Neural cell (in vitro differentiated cells): Measurements from ENCODE around the gene KBTBD3.

Experiments
- CTCF ChIP-seq: fragments of 450-650 bp; IDR thresholded peaks from 2 replicates; pipeline ENCODE4 v1.5.1; 2014; ENCODE audit warnings: antibody characterized with exemption, mild to moderate bottlenecking, moderate library complexity; ENCODE audit not compliant: poor library complexity, severe bottlenecking
- EP300 ChIP-seq: fragments of 450-650 bp; conservative IDR thresholded peaks from 2 replicates; pipeline ENCODE4 v1.6.1; 2014; ENCODE audit warnings: antibody characterized with exemption, mild to moderate bottlenecking, moderate library complexity; ENCODE audit not compliant: poor library complexity, severe bottlenecking
- EZH2 ChIP-seq: fragments of 200-600, 300-800 bp; shearing (Covaris generic), sonication (generic); IDR thresholded peaks from 2 replicates; pipeline ENCODE4 v1.6.1; 2014; ENCODE audit warnings: antibody characterized with exemption, low read length, borderline replicate concordance, mild to moderate bottlenecking; ENCODE audit not compliant: insufficient read depth, poor library complexity, severe bottlenecking
- POLR2AphosphoS5 ChIP-seq: IDR thresholded peaks from 2 replicates; pipeline ENCODE4 v1.6.1; 2012
- RAD21 ChIP-seq: fragments of 450-650 bp; conservative IDR thresholded peaks from 2 replicates; pipeline ENCODE4 v1.6.1; 2014; ENCODE audit warnings: antibody characterized with exemption, mild to moderate bottlenecking, moderate library complexity
- REST ChIP-seq: IDR thresholded peaks from 2 replicates; pipeline ENCODE4 v1.6.1; 2012; ENCODE audit warnings: borderline replicate concordance
- SMC3 ChIP-seq: fragments of 450-650 bp; conservative IDR thresholded peaks from 2 replicates; pipeline ENCODE4 v1.6.1; 2014; ENCODE audit warnings: antibody characterized with exemption, mild to moderate bottlenecking, moderate library complexity; ENCODE audit not compliant: poor library complexity
- TAF1 ChIP-seq: IDR thresholded peaks from 2 replicates; pipeline ENCODE4 v1.6.1; 2012; ENCODE audit warnings: low read depth

- TF ChIP-seq CTCF (peak; percentile 21), REST (peak; percentile 81), POLR2AphosphoS5 (peak; percentile 66), RAD21 (no peak), SMC3 (peak; percentile 3), EP300 (no peak), EZH2 (no peak), TAF1 (no peak)
Measured at GRCh38 chr11:106077609-106078455, 685 bp upstream of the KBTBD3 start, which contains the start of gene AASDHPPT.
